Measurements from ENCODE around the gene TUBB1. TPM values are rescaled to one million over a fixed set of nuclear protein-coding genes. Genes with fewer than 3 reads are reported as not detected.

The TUBB1 gene
- total RNA-seq, 2 donors from 2014 or later: not detected

GRCh38 chr20:59069026-59069425 is 49.8 kb downstream of the TUBB1 start:
- Mint-ChIP-seq H3K4me1 (no peaks in the 10 kb centered on the region), H3K27me3 (ENCODE audit: insufficient read depth) (no peaks in the 10 kb centered on the region), H3K36me3 (ENCODE audit: low read depth) (no peaks in the 10 kb centered on the region), H3K9me3 (no peaks in the 10 kb centered on the region), H3K4me3 (no peak overlapping the region), H3K27ac (no peak overlapping the region)
- no peak overlapping the region for H3K9ac ChIP-seq (ENCODE audit: extremely low read depth, low read length, poor library complexity, severe bottlenecking)
- no peaks in the 10 kb centered on the region for H3K36me3 ChIP-seq (ENCODE audit: control insufficient read depth, insufficient read depth, low read length)
- 86 to 94% methylated on average over 1 of the region's 2 CpGs for WGBS, 2 experiments (ENCODE audit: insufficient coverage in 1 of 2, insufficient read length in 1 of 2)
- TF ChIP-seq CTCF (conservative IDR thresholded peaks at IDR 0.05): no peak
- no peaks in the 10 kb centered on the region for H3K4me1 ChIP-seq (ENCODE audit: control insufficient read depth, insufficient read depth, low read length)
- no peak for DNase-seq
- H3K27ac ChIP-seq (ENCODE audit: low read depth, low read length): no peak overlapping the region
- no peaks in the 10 kb centered on the region for H3K27me3 ChIP-seq (ENCODE audit: control insufficient read depth, insufficient read depth, low read length, poor library complexity, severe bottlenecking)
- H3K4me3 ChIP-seq (ENCODE audit: low read length): no peak overlapping the region
- no peaks in the 10 kb centered on the region for H3K9me3 ChIP-seq (ENCODE audit: control insufficient read depth, low read length)

- H3K27me3 ChIP-seq (ENCODE audit: control insufficient read depth, insufficient read depth, low read length, poor library complexity, severe bottlenecking): no peaks in the 10 kb centered on the region
- H3K9ac ChIP-seq (ENCODE audit: extremely low read depth, low read length, poor library complexity, severe bottlenecking): no peak overlapping the region
- Mint-ChIP-seq H3K4me1 (no peaks in the 10 kb centered on the region), H3K9me3 (no peaks in the 10 kb centered on the region), H3K27me3 (ENCODE audit: insufficient read depth) (peaks cover 6% of the 10 kb centered on the region), H3K36me3 (ENCODE audit: low read depth) (no peaks in the 10 kb centered on the region), H3K4me3 (no peak overlapping the region), H3K27ac (no peak overlapping the region)
- H3K9me3 ChIP-seq (ENCODE audit: control insufficient read depth, low read length): no peaks in the 10 kb centered on the region
- no peak overlapping the region for H3K27ac ChIP-seq (ENCODE audit: low read depth, low read length)
- no peaks in the 10 kb centered on the region for H3K36me3 ChIP-seq (ENCODE audit: control insufficient read depth, insufficient read depth, low read length)
- WGBS, 2 experiments (ENCODE audit: insufficient coverage in 1 of 2, insufficient read length in 1 of 2): no CpG with 5 or more reads among the region's 1 CpG
- no peak overlapping the region for H3K4me3 ChIP-seq (ENCODE audit: low read length)
- TF ChIP-seq CTCF (conservative IDR thresholded peaks at IDR 0.05): no peak
- no peaks in the 10 kb centered on the region for H3K4me1 ChIP-seq (ENCODE audit: control insufficient read depth, insufficient read depth, low read length)
- no peak for DNase-seq
Observed at GRCh38 chr20:59071216-59071615, 52.0 kb downstream of the TUBB1 start.

- no peaks in the 10 kb centered on the region for H3K36me3 ChIP-seq (ENCODE audit: control insufficient read depth, insufficient read depth, low read length)
- no peak for TF ChIP-seq CTCF (conservative IDR thresholded peaks at IDR 0.05)
- H3K4me3 ChIP-seq (ENCODE audit: low read length): no peak overlapping the region
- no peaks in the 10 kb centered on the region for H3K9me3 Mint-ChIP-seq
- H3K27me3 Mint-ChIP-seq (ENCODE audit: insufficient read depth): peaks cover 10% of the 10 kb centered on the region
- DNase-seq: no peak
- H3K9me3 ChIP-seq (ENCODE audit: control insufficient read depth, low read length): no peaks in the 10 kb centered on the region
- WGBS, 2 experiments (ENCODE audit: insufficient coverage in 1 of 2, insufficient read length in 1 of 2): 83 to 100% methylated on average over 1 of the region's 1 CpG
- H3K9ac ChIP-seq (ENCODE audit: extremely low read depth, low read length, poor library complexity, severe bottlenecking): no peak overlapping the region
- peaks cover 13% of the 10 kb centered on the region for H3K27me3 ChIP-seq (ENCODE audit: control insufficient read depth, insufficient read depth, low read length, poor library complexity, severe bottlenecking)
- no peak overlapping the region for H3K27ac ChIP-seq (ENCODE audit: low read depth, low read length)
- H3K4me3 Mint-ChIP-seq: no peak overlapping the region
- no peaks in the 10 kb centered on the region for H3K4me1 ChIP-seq (ENCODE audit: control insufficient read depth, insufficient read depth, low read length)
- H3K36me3 Mint-ChIP-seq (ENCODE audit: low read depth): no peaks in the 10 kb centered on the region
- no peaks in the 10 kb centered on the region for H3K4me1 Mint-ChIP-seq
- no peak overlapping the region for H3K27ac Mint-ChIP-seq
Observed at GRCh38 chr20:59073582-59073981, 54.4 kb downstream of the TUBB1 start.
